TTC549 (cell line): ENCODE measurements around the gene AIG1.
"Not testable (repeated sequence)": the region's sequence is repeated elsewhere in the genome, so short reads cannot be mapped to it uniquely, and the experiment has no call there.

Experiments
- FAIRE-seq: peaks from 2 replicates; lab custom pipeline; 2012; peaks lifted over from hg19 to GRCh38; lab: Jason Lieb, UNC

The AIG1 gene

DNA sequence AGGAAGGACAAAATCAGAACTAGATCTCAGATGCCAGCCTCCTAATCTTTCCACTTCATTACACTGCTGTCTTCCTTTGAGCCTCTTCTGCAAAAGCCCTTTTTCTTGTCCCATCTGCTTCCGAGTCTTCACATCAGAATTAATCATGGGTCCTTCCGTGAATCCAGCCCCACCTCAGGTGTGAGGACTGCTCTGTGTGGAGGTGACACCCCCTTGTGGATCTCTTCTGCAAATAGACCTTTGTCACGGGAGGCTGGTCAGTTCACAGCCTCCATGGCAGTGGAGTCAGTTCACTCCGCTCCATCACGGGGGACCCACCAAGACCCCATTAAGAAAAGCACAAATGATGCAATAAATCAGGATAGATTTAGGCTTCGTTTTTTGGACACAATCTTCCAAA is 218.7 kb downstream of the AIG1 start:
- FAIRE-seq, result no peak

DNA sequence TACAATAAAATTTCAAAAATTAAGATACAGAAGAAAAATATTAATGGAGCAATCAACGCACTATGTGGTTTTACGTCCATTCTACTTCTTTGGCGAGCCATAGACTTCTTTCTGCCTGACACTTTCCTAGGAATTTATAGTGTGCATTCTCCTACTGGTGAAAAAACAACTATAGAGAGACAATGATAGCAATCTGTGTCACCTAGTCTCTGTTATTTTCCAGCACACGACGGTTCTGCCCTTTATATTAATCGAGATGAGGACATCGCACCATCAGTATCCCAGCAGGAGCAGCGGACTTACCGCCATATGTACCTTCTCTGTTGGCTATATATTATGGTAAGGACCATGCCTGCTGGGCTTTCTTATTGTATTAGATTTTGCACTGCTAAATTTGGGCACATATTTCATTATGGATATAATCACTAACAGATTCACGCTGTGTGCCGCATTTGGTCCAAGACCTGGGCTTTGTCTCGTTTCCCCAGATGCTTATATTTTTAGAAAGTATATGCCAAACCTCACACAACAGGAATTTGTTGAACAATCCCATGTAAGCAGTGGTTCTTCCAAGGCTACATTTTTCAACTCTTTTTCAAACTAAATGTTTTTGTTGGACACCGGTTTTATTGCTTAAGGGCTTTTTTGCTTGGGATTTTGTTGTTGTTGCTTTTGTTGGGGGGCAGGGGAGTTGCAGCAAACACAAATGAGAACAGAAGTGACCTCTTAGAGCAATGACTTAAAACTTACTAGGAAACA is 223.4 kb downstream of the AIG1 start:
- FAIRE-seq, result no peak

DNA sequence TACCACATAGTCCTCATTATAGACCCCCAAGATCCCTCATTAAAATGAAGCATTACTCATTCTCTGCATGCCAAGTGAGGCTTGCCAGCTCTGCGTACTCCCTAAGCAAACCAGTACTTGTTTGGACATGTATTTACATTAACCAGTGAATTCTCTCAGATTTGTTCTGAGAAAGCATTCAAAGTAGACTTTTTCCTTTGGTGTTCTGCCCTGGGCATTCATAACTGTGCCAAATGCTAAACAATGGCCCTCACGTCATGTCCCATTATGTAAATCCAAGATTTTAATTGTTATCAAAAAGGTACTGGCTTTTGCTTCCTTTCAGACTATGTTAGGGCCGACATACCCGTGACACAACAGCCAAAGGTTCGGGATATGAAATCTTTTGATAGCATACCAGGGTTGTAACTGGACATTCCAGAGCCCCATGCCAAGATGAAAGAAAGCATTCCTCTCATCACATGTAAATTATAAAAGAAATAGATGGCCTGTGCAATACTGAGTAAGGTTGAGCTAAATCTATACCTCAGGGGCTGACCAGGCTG is 225.6 kb downstream of the AIG1 start:
- FAIRE-seq, result no peak

DNA sequence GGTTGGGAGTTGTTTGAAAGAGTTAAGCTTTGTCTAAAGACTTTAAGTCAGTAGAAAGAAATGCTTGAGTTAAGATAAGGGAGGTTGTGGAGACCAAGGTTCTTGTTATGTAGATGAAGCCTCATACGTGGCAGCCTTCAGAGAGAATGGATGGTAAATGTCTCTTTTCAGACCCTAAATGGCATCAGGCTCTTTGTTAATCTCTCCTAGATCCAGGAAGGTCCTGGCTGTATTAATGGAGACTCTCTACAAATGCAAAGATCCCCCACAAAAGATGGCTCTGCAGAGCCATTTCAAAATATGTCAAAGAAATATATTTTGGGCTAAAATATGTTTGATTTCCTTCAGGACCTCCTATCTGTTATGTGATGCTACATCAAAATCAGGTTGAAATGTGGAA is 228.2 kb downstream of the AIG1 start:
- FAIRE-seq, result no peak

DNA sequence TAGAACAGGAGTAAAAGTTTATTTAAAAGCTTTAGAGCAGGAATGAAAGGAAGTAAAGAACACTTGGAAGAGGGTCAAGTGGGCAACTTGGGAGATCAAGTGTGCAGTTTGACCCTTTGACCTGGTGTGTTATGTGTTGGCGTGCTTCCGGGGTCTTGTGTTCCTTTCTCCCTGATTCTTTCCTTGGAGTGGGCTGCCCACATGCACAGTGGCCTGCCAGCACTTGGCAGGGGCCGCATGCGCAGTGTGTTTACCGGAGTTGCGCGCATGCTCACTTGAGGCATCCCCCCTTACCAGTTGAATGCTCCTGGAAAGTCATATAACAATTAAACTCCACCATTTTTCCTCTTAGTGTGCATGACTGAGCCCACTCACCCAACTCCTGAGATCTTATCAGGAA is 229.5 kb downstream of the AIG1 start:
- FAIRE-seq, result no peak

DNA sequence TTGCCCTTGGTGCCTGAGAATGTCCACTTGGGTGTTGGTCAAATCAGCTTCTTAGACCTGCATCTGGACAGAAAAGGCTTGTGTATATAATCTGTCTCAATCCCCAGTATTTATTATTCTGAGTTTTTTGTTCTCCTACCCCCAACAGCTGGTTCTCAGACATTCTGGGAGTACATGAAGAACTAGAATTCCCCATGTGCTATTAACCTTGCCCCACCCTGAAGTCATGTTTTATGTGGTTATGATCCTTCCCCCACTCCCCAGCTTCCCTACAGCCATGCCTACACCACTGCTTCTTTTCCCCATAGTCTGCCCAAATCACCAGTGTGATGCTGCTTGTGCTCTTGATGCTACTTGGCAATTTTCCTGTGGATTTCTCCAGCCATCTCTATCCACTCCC is 232.8 kb downstream of the AIG1 start:
- FAIRE-seq, result no peak

DNA sequence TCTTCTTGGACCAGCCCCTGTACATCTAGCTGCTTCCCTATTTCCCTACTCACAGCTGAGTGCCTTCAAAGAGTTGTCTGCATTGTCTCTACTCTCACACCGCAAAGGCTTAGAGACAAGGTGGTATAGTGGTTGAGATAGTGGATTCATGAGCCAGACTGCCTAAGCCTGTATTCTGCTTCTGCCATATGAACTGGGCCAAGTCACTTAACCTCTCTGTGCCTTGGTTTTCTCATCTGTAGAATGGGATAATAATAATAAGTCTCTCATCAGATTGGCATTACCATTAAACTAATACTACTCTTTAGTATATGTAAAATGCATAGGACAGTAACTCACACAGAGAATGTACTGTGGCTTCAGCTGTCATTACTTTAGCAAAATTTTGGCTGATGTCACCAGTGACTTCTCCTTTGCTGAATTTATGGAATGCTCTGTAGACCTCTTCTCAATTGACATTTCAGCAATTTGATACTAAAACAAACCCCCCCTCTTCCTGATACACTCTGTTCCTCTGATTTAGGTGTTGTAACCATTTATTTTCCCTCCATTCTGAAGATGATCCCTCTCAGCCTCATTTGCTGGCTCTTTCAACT is 233.7 kb downstream of the AIG1 start:
- FAIRE-seq, result no peak

DNA sequence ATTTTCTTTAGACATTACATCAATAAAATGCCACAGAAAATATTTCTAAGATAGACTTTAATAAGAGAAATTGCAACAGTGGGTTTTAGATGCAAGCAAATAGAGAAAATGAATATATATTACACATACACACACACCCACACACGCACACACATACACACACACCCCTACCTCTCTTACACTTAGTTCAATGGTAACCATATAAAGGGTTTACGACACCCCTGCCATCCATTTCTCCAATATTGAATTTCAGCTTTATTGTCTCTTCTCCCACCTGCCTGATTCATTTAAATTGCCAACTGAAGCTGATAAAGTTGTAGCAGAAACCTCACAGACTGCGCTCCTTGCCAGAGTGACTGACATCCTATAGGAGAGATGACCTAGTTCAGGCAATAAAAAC is 235.2 kb downstream of the AIG1 start:
- no peak for FAIRE-seq

DNA sequence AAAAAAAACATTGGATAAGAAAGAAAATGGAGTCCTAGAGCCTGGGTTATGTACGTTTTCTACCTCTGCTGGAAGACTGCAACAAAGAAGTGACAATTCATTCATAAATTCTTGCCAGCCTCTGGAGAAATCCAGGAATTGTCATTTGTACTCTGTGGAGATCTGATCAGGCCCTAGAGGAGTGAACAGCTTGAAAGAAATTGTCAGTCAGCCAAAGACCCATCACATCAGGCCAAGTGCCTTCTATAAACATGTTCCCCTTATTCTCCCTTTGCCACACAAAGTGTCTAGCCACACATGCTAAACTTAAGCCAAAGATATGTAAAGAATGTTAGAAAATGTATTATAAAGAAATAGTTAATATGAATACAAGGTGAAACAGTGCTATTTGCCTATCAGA is 237.4 kb downstream of the AIG1 start:
- FAIRE-seq, result no peak

DNA sequence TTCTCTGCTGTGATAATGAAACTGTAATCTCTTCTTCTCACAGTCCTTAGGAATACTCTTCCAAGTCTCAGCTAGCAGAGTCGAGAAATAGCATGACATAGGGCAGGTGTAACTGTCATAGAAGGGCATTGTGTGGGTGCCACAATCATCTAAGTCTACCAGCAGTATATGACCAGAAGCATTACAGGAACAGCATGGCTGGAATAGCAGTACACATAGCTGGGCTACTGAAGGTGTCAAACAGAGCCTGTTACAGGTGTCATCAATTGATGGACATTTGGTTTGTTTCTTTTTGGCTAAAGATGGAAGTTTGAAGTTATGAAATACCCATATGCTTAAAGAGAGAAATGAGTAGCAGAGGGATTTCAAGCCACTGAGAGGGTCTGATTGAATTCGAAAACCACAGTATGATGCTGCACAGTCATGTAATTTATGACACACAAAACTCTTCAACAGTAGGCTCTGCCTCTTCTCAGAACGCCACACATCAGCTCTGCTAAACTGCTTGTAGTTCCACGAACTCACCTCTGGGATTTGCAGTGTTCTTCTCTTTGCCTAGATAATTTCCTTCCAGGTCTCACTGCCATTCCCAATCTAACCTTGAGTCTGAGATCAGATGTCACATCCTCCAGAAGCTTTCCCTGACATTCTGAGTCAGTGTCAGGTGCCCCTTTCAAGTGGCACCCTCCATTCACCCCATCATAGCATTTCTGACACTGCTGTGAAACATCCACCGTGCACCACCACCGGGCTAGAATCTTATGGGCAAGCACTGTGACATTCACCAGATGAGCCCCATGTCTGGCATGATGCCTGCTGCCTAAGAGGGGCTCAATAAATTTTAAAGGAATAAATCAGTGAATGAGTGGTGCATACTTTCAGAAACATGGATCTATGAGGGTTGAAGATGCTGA is 238.8 kb downstream of the AIG1 start:
- FAIRE-seq, result no peak

DNA sequence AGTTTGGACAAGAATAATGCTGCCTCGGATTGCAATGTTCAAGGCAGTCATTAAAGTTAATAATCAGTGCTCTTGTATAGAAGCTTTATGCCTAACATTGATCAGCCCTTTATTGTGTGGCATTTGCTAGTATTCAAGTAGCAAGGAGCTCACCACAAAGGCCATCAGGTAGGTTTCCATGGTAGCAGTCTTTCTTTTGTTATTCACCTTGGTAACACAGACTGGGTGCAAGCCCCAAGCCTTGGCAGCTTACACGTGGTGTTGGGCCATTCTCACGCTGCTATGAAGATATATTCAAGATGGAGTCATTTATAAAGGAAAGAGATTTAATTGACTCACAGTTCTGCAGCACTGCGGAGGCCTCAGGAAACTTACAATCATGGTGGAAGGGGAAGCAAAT is 240.5 kb downstream of the AIG1 start:
- FAIRE-seq, result no peak

DNA sequence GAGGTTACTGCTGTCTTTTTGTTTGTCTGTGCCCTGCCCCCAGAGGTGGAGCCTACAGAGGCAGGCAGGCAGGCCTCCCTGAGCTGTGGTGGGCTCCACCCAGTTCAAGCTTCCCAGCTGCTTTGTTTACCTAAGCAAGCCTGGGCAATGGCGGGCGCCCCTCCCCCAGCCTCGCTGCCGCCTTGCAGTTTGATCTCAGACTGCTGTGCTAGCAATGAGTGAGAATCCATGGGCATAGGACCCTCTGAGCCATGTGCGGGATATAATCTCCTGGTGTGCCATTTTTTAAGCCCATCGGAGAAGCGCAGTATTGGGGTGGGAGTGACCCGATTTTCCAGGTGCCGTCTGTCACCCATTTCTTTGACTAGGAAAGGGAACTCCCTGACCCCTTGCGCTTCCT is 247.1 kb downstream of the AIG1 start:
- FAIRE-seq, result not testable (repeated sequence)

DNA sequence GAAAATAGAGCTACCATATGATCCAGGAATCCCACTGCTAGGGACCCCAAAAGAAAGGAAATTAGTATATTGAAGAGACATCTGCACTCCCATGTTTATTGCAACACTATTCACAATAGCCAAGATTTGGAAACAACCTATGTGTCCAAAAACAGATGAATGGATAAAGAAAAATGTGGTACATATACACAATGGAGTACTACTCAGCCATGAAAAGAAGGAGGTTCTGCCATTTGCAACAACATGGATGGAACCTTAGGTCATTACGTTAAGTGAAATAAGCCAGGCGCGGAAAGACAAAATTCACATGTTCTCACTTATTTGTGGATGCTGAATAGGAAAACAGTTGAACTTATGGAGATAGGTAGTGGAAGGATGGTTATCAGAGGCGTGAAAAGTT is 252.5 kb downstream of the AIG1 start:
- FAIRE-seq, result no peak

DNA sequence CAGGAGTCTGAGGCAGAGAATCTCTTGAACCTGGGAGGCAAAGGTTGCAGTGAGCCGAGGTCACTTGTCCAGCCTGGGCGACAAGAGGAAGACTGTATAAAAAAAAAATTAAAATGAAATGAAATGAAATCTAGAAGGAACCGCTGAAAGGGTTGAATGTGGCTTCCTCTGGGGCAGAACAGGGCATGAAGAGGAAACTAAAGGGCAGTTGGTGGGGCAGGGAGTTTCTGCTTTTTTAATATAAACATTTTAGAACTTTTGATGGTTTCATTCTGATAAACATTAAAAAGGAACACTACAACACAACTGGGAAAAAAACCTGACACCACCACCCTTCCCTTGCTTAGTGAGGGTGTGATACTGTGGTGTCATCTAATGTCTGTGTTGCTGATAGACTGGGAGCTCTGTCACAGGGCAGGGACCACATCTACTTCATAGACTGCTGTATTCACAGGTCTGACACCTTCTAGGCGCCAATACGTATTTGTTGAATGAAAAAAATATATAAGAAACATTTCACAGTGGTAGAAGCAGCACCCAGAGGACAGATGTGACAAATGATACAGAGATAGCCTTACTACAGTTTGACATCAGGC is 260.9 kb downstream of the AIG1 start:
- no peak for FAIRE-seq

DNA sequence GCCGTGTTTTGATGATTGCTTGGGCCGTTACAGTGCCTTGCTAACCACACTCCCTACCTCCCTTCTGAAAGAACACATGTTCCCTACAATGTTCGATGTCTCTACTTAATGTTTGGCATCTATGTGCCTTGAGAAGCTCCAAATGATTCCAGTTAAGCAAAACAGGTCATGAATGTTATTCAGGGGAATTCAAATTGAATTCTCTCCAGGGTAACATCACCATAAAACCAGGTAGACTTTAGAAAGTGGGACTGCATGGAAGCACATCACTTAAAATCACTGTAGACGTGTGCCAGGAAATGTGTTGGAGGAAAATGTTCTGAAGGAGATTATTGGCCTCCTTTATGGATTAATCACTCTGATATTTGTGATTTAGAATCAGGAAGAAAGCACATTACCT is 261.7 kb downstream of the AIG1 start:
- FAIRE-seq, result no peak

DNA sequence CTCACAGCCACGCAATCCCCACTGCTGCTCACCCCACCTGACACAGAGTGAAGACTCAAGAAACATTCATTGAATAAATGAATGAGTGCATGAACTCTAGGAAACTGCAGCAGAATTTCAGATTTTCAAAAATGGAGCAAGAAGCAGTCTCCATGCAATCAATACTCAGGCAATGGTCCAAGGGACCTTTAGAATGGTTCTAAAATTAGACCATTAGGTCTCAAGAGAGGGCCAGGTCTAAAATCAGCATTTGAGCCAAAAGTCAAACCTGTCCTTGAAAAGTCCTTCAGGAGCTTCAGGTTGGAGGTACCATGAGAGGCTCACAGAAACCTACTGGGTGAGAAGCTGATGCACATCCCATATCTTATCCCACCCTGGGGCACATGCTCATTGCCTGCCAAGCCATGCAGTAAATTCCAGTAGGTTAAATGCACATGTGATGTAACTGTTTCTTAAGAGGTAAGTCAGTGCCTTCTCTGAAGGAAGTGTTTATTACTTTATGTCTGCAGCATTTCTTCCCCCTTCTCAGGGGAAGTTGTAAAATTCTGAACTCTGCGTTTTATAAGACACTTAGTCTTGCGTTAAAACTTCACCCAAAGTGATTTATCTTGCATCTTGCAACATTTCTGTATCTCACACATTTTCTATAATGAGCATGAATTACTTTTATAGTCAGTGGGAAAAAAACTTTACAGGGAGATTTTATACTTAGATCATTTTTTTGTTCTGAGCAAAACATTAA is 263.2 kb downstream of the AIG1 start:
- no peak for FAIRE-seq

DNA sequence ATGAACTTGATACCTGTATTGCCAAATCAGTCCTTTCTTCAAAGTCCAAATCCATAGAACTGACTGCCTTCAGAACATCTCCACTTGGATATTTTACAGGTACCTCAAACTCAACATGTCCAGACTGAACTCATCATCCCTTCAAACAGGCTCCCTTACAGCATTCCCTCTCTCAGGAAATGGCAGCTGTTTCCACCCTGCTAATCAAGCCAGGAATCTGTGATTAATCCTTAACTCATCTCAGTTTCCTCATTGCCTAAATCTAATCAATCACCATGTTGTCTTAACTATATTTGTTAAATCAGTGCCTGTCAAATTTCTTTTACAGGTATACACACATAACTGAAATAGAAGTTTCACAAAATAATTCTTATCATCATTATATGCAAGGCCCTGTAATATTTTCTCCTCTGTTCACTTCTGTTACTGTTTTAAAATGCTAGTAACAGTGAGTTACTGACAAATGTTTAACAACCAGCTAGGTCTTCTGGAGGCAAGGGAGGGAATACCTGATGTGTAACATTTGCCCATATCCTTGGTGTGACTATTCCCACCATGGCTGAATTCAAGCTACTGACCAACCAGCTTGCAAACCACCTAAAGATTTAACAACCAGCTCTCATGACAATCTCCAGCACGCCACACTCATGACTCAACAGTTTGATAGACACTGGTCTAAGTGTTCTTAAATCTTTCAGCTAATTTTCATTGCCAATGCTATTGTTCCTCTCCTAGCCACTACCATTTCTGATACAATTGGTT is 264.9 kb downstream of the AIG1 start:
- FAIRE-seq, result no peak

DNA sequence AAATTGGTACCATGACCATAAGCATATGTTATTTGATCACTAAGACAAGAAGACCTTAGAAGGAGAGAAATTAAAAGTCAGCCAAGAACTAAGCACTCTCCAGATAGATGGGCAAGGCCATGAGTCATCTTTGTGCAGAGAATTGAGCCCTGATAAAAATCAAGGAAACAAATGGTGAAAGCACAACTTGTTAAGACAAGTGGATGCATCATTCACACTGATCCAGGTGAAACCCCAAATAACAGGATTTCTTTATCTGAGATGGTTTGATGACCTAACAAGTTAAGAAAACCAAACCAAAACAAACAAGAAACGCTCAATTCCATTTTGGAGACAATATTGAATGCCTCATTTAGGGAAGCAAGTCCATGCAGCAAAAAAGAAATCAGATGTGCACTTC is 268.2 kb downstream of the AIG1 start:
- no peak for FAIRE-seq

DNA sequence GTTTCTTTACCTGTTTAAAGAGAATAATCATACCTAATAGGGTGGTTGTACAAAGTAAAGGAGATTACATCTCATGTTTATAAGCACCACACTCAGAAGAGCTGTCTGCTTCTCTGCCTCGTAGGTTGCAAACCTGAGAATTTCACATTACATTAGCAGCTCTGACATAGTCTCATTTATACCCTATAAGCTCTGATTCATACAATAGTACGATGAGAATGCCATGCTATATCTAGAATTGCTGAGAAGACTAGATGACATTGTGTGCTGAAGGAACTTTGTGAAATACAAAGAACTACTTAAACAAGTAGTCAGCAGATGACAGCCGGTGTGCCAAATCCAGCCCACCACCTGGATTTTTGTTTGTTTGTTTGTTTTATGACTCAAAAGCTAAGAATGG is 268.6 kb downstream of the AIG1 start:
- FAIRE-seq, result no peak

DNA sequence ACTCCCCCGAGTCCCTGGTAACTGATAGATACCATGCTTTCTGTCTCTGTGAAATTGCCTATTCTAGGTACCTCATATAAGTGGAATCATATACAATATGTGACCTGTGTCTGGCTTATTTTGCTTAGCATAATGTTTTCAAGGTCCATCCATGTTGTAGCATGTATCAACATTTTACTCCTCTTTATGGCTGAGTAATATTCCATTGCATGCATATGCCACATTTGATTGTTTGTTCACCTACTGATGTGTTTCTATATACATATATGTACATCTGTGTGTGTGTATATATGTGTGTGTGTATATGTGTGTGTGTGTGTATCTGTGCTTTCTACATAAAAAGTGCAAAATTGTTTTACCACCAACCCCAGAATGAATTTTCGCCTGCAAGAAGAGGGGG is 270.7 kb downstream of the AIG1 start:
- FAIRE-seq, result no peak
